ENCODE measurements around the gene HIPK3.
"Not testable (repeated sequence)": the region's sequence is repeated elsewhere in the genome, so short reads cannot be mapped to it uniquely, and the experiment has no call there.

Gene HIPK3

DNA sequence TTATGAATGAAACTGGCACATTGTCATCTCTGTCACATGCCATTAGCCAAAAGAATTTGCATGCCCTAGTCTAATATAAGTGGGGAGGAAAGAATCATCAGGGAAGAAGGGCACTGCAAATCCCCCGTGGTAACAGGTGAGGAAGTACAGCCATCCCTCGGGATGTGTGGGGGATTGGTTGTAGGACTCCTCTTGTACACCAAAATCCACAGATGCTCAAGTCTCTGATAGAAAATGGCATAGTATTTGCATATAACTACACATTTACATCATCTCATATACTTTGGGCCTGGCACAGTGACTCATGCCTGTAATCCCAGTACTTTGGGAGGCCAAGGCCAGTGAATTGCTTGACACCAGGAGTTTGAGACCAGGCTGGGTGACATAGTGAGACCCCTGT lies 109.7 kb downstream of the HIPK3 start:
- DNase-seq: no peak

DNA sequence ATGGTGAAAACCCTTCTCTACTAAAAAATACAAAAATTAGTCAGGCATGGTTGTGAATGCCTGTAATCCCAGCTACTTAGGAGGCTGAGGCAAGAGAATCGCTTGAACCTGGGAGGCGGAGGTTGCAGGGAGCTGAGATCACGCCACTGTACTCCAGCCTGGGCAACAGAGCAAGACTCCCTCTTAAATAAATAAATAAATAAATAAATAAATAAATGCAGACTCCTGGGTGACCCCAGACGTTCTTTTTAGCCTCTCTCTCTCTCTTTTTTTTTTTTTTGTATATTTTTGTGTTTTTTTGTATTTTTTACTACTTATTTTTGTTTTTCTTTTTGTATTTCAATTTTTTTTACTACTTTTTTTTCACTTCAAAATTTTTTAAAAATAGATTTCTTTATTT lies 111.3 kb downstream of the HIPK3 start:
- not testable (repeated sequence) for DNase-seq

DNA sequence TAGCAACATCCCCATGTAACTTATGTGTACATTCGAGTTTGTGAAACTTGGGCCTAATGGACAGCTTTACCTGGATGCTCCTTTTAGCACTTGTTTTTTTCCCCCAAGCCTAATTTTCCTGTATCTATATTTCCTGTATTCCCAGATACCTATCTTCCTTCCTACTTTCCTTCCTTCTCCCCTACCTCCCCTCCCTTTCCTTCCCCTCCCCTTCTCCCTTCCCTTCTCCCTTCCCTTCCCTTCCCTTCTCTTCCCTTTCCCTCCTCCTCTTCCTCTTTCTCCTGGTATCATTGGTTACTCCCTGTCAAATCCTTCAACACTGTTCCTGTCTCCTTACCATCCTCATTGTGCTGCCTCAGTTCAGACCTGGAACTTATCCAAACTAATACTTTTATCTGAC lies 111.8 kb downstream of the HIPK3 start:
- no peak for DNase-seq

DNA sequence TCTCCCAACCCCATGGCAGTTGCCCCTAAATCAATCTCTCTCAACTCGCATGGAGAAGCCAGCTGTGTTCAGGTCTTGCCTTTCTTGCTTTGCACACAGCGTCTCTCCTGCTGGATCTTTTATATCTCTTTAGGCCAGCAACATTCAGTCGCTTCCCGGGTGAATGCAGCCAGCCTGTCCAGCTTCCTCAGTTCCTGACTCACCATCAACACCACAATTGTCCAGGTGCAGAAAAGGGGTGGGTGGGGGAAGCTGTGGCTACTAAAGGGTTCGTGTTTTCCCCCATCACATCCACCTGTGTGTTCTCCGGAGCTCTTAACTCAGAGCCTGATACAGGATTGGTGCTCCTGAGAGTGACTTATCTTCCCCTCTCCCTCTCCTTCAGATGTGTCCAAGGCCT lies 116.5 kb downstream of the HIPK3 start:
- DNase-seq: no peak

DNA sequence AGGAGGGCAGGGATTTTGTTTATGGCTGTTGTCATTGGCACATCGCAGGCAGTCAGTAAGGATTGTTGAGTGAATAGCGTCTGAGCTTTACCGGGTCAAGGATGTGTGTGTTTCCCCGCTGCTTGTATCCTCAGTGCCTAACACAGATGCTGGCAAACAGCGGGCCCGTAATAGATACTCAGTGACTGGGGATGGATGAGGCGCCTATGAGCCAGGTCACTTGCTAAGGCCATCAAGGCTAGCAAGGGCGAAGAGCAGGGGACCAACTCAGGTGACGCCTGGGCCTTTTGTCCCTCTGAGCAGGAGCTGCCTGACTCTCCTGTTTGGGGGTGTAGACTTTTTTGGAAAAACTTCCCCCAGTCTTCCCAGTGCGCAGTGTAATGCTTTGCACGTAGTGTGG lies 118.1 kb downstream of the HIPK3 start:
- DNase-seq: no peak

DNA sequence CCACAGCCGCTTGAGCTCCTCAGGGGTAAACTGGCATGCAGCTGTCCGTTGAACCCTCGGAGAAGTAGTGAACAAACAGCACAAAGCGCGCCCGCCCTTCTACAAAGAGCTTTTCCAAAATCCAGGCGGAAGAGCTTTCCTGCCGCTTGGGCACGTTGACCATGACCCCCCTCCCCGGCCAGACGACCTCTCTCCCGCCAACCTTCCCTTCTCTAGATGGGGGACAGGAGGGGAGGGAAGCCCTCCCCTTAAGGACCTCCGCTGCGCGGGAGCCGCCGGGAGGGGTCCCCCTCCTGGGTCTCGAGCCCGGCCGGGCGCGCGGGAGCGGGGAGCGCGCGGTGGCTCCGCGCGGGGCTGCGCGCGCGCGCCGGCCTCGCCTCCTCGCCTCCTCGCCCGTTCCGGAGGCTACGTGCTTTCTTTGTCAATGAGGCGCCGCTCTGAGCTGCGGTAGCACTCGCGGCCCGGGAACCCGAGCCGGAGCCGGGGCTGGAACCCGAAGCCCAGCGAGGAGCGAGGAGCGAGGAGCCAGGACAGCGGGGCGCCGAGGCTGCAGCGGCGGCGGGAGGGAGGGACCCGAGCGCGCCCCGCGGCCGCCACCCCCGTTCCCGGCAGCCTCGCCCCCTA lies 118.6 kb downstream of the HIPK3 start, which contains the start of gene KIAA1549L:
KIAA1549L (plus strand) TSS at position 421 of the 624 bp plus-strand sequence.
- no peak for DNase-seq

DNA sequence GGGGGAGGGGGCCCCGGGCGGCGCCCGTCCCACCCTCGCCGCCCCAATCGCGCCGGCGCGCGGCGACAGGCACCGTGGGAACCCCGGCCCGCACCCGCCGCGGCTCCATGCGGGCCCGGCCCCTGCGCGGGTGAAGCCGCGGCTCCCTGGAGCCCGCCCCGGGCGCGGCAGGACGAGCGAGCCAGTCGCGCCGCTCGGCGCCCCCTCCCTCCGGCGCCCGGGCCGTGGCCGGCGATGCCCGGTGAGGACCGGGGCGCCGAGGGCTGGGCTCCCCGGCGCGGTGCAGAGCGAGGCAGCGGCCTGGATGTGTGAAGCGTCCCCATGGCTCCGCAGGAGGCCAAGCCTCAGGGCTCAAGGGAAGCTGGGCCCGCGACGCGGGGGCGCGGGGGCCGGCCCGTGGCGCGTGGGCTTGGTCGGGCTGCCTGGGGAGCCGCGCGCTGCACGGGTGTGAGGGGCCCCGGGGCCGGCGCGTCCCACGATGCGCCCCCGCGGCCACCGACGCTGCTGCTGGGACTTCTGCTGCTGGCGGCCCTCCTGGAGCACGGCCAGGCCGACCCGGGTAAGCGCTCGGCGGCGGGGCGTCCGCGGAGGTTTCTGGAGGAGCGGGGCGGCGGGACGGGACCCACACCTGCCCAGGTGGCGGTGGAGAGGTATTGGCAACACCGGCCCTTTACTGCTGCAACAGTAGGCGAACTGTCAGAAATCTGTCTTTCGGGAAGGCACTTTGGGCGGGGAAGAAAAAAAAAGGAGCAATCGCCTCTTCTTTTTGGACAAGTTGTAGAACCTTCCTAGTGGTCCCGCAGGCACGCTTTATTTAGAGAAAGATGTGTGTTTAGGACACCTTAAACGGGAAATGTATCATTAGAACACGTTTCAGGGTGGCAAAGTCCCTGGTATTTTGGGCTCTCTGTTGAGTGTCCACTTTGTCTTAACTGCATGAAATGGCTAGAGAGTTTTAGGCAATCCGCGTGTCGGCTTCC lies 119.4 kb downstream of the HIPK3 start:
- no peak for DNase-seq

DNA sequence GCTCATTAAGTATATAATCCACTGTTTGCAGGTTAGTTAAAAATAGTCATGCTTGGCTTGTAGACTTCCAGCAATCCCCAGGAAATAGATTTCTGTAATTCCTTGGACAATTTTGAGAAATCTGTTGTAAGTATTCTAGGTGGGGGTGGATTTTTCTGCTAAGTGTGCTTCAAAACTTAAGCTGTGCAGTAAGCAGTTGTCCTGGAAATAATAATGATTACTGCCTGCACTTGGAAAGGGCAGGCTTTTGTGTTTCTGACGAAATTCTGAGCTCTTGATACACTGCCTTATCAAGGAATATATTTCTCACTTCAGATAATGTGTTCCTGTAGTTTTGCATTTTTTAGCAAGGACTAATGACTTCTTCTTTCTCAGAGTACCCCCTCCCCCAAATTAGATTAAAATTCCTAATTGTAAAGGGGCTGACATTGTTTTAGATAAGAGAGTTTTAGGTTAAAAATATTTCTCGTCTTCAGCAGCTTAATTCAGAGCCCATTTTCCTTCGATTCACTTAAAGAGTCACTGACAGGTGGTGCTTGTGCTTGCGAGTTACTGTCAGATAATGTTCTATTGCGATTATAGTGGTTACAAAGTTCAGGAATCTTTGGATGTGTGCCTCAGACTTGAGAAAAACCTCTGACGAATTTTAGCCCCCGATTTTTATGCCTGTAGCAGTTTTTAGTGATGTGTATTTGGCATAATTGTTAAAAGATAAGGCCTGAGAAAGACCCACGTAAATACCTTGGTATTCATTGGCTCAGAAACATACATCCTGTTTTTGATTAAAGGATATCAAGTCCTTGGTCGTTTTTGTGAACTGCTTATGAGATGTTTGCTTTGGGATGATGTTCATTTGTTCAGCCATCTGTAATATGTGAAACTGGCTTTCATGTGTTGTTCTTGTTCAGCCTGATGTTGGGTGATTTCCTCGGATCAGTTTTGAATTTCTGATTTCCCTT lies 120.5 kb downstream of the HIPK3 start:
- no peak for DNase-seq

DNA sequence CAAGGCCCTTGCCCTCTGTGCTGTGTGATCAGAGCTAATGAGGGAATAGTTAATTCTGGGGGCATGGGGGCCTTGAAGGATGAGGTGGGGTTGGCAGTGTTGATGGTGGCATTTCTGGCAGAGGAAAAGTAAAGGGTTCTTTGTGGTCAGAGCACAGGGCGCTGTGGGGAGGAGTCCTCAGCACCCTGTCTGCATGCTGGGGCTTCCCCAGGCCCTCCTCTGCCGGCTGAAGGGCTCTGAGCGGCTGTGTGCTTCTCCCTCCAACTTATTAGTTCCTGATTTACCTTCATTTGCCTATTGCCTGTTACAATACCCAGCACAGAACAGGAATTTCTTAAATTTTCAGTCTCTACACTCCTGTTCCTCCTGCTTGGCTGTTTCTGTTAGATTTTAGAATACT lies 122.8 kb downstream of the HIPK3 start:
- no peak for DNase-seq

DNA sequence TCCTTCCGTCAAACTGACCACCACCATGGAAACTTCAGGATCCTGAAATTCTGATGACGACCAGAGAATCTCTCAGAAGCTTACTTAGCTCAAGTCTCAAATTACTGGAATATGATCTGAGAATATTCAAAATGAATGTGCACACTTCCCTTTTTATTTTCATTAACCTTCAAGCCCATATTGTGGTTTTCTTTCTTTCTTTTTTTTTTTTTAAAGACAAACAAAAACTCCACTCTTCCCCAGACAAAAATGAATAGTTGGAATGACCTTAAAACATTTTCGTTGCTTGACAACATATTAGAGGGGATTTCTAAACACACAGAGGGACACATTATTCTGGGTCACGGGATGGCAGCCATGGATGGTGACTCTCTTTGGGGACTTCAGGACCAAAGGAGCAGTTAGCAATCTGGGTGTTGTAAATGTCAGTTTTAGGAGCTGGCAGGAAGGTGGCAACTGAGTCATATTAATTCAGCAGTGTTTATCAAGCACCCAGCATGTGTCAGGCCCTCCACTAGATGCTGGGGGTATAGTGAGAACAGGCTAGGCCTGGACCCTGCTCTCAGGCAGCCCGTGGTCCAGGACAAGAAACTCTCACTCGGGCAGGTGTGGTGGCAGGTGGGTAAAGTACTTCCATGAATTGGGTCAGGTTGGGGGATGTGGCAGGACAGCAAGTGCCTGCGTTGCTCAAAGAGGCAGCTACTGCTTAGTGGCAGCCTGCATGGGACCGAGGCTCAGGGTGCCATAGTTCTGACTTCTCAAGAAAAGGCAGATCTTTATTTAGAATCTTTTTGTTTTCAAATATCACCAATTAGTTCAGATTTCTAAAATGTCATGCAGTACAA lies 126.1 kb downstream of the HIPK3 start:
- DNase-seq: no peak

DNA sequence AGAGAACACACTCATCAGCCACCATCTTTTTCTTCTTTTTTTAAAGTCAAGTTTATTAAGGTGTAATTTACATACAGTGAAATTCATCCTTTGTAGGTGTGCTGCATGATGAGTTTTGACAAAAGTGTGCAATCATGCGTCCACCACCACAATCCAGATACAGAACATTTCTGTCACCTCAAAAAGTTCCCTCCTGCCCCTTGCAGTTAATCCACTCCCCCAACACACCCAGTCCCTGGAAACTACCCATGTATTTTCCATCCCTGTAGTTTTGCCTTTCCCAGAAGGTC lies 126.7 kb downstream of the HIPK3 start:
- no peak for DNase-seq

DNA sequence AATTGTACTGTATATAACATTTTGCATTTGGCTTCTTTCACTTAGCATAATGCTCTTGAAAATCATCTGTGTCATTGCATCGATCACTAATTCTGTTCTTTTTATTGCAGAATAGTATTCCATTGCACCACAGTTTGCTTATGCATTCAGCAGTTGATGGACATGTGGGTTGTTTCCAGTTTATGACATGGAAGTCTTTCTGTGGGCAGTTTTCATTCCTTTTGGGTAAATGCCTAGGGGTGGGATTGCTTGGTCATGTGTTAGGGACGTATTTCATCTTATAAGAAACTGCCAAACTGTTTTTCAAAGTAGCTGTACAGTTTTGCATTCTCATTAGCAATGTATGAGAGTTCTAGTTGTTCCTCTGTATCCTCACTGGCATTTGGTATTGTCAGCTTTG lies 127.0 kb downstream of the HIPK3 start:
- no peak for DNase-seq

DNA sequence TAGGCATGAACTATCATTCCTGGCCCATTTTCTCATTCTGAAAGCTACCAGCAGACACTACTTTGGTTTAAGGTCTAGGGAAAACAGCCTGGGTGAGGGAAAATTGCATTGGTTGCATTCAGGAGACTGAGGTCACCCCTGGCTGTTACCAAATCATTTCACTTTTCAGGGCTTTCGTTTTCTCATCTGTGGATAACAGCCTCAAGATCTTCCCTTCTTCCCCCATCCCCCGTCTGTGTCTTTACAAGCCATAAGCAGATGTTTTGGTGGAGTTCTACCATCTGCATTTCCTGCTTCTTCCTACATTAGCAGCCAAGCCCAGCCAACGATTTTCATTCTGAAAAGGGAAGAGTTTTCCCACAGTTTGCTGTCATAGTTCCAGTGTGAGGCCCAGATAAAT lies 130.4 kb downstream of the HIPK3 start:
- no peak for DNase-seq

DNA sequence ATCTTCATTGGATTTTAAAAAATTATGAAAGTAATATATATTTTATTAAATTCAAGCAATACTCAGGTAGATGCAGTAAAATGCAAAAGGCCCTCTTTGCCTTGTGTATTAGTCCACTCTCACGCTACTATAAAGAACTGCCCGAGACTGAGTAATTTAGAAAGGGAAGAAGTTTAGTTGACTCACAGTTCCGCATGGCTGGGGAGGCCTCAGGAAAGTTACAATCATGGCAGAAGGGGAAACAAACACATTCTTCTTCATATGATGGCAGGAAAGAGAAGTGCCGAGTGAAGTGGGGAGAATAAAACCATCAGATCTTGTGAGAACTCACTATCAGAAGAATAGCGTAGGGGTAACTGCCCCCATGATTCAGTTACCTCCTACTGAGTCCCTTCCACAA lies 130.8 kb downstream of the HIPK3 start:
- no peak for DNase-seq

DNA sequence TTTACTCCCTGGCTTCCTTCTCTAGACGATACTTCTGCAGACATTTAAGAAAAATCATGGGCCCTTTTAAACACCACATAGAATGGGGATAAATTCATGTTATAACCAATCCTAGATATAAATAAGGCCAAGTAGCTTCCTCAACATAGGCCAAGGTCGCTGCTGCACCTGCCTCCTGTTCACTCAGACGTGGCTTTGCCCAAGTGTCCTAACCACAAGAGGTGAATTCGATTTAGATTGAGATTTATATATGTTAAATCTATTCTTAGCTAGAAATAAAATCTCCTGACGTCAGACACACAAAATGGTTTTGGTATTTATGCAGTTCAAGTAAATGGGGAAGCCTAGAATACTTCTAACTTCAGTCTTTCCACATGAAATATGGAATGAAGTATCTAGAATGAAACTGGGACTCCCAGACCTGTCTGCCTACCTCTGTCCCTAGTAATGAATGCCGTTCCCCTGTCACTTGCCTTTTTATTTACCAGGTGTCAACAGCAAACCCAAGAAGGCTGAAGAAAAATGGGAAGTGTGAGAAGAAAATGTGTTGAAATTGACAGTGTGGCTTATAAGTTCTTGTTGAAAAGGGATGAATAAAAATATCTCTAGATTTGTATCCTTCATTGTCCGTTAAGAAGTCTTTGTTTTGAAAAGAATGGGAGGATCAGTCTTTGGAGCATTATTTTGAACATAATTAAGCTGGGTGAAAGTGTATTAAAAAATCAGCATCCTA lies 131.8 kb downstream of the HIPK3 start:
- no peak for DNase-seq

DNA sequence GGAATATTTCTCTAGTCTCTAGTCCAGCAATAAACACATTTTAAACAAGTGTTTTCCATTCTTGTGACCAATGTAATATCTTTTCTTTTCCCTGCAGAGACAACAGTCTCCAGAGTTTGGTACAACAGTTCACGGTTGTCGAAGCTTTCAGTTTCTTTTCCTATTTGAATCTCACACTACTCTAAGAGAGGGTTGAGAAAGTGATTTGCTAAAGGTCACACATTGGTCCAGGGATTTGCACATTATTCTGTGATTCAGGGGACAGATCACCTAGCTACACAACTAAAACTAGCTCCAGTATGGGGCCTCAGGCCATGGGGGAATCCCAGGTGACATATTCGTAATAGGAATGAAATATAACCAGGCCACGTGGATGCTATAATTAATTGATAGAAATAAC lies 132.5 kb downstream of the HIPK3 start:
- no peak for DNase-seq

DNA sequence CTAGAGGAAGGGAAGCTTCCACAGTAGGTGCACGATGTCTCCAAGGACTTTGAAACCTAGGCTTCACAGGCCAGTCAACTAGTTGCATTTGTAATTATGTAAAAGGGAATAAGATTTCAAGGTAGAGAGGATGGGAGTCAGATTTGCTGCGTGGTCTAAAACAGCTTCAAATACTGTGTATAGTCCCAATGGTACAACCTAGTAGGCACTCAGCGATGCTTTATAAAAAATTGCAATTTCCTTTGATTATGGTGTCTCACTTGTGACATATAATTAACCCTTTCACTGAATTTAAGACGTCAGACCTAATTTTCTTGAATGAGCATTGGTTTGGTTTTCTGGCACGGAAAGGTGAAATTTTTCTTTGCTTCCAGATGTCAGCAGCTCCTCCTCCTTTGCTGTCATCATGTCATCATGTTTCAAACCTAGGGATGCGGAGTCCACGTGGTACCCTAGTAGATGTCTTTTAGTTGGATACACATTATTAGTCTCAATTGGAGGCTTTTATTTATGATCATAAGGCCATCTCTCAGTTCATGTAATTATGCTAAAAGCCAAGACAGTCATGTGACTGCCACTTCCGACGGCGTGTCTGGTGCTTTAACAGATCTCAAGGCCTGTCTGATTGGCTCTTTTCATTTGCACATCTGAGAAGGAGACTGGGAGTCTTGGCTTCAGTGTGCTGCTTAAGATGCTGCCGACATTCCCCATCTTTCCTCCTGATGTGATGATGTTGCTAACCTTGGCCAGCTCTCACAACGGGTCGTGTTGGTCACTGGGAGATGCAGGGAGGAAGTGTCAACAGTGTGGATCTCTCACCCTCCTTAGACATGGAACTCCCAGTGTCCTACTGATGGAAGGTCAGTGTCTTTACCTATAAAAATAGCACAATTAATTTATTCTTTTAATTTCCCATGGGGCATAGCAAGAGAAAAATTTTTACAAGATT lies 134.0 kb downstream of the HIPK3 start:
- no peak for DNase-seq

DNA sequence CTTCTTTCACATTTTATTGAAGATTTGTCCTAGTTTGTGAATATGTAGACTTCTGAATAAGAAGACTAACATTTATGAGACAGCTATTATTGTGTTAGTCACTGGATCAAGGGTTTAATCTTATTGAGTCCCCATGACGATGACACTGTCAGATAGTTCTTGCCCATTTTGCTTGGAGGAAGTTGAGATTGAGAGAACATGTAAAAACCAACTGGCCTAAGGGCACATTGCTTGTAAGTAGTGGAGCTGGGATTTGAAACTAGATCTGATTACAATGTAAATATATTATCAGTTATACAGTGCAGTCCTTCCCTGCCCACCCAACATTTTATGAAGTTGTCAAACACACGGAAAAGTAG lies 134.7 kb downstream of the HIPK3 start:
- no peak for DNase-seq

DNA sequence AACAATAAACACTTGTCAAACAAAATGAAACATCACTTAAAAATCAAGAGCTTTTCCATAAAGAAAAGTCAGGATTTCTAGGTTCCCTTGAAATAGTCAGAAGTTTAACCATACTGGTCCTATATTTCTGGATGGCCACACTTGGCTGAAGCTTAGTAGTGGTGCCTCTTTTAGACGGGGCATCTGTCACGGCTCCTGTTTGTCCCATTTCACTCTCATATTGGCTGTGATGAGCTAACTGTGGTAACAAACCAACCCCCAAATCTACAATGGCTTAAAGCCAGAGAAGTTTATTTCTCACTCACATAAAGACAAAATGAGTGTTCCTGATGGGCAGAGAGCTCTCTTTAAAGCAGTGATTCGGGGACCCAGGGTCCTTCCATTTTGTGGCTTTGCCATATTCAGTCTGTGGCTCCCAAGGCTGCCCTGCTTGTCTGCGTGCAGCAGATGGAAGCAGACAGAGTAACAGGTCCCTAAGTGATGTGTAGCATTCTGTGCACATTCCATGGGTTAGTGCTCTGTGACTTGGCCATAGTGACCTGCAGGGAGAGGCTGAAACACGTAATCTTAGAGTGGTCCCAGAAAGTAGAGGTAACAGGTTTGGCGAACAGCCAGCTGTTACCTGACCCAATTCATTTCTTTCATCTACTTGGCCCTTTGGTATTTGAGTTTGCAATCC lies 137.4 kb downstream of the HIPK3 start:
- DNase-seq: no peak

DNA sequence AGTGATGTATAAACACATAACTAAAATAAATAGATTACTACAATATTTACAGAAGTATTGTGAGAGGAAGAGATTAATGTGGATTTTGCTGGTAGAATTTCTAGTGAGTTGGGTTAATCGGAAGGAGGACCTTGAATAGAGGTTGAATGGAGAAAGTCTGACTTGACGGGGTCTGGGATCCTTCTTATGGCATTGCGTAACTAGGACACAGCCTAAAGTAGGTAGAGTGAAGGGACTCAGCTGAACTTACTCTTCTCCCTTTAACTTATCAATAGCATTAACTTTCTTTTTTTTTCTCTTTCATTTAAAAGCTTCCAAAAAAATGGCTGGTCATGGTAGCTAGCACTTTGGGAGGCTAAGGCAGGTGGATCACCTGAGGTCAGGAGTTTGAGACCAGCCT lies 139.2 kb downstream of the HIPK3 start:
- no peak for DNase-seq
